Lower lobe of right lung (tissue), 2 donors: ENCODE measurements around the gene TUBA1B. TPM values are rescaled to one million over a fixed set of nuclear protein-coding genes. Genes with fewer than 3 reads are reported as not detected.
A peak's percentile ranks its signal among the peaks of the same experiment; 100 is the strongest.

ENCODE experiments used
- ATAC-seq, 2 donors: fragments of 200-7000 bp; cut with Tn5 transposase; one replicate each; pipeline ENCODE4 v1.9.1; 2020 to 2022; ENCODE audit warnings: mild to moderate bottlenecking in 2 of 2, moderate library complexity in 2 of 2
- DNase-seq: peaks from one replicate; pipeline ENCODE4 v3.0.0-alpha.2; 2020
- H3K27ac ChIP-seq: fragments of 200-600 bp; one replicate; pipeline ENCODE4 v1.8.0; 2022
- H3K27me3 ChIP-seq: fragments of 200-600 bp; one replicate; pipeline ENCODE4 v1.8.0; 2022; ENCODE audit warnings: low read depth
- H3K36me3 ChIP-seq: fragments of 200-600 bp; one replicate; pipeline ENCODE4 v1.8.0; 2022; ENCODE audit warnings: mild to moderate bottlenecking
- H3K4me1 ChIP-seq: fragments of 200-600 bp; one replicate; pipeline ENCODE4 v1.8.0; 2022
- H3K4me3 ChIP-seq: fragments of 200-600 bp; one replicate; pipeline ENCODE4 v1.8.0; 2022; ENCODE audit warnings: mild to moderate bottlenecking
- H3K9me3 ChIP-seq: fragments of 200-600 bp; one replicate; pipeline ENCODE4 v1.8.0; 2022
- intact Hi-C: fragments of 100-400 bp; cut with DNase I; formaldehyde crosslinking; loops from one replicate; pipeline ENCODE4 v1.11.0; 2022
- total RNA-seq: library from RNA; stranded (reverse); fragmentation: NEBNext Ultra II Directional; extraction: Animal tissue kit (Norgen Biotek cat#: 25700); gene quantifications from one replicate; pipeline ENCODE4 v1.2.1, GENCODE V29; 2021
- TF ChIP-seq, protein P1 (sequence below): fragments of 200-600 bp; IDR thresholded peaks from one replicate; pipeline ENCODE4 v1.8.0; 2022; ENCODE audit warnings: antibody characterized with exemption, mild to moderate bottlenecking
- donor health status: DM: no; HTN: yes; CAD: no; lungs with severe emphysema.

The TUBA1B gene
- total RNA-seq, 1 donor from 2014 or later = 575 TPM

DNA sequence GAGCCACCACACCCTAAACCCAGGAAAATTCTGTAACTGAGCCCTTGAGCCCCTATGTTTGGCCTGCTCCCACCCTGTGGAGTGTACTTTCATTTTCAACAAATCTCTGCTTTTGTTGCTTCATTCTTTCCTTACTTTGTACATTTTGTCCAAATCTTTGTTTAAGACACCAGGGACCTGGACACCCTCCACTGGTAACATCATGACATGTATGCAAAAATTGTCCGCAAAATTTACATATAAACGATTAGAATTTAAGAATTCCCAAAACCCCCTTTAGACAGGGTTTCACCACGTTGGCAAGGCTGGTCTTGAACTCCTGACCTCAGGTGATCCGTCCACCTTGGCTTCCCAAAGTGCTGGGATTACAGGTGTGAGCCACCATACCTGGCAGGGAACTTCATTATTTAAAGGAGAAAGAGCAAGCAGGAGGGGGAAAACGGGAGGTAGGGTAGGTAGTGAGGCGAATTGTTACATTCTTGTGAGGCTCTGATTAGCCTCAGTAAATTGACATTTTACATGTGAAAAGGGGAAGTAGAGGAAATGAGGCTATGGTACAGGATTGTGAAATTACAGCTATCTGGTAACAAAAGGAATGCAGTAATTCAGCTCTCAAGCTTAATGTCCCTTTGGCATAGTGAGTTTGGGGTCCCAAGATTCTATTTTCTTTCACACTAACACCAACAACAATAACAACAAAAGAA lies 30.0 kb upstream of the TUBA1B start:
- intact Hi-C loops = no loop called here
- peak in 1 of 2 donors; percentile 26 for ATAC-seq
- Histone ChIP-seq H3K9me3 (no peaks in the 10 kb centered on the region), H3K27me3 (no peaks in the 10 kb centered on the region), H3K27ac (no peak overlapping the region), H3K36me3 (no peaks in the 10 kb centered on the region), H3K4me1 (no peaks in the 10 kb centered on the region), H3K4me3 (no peak overlapping the region)
- TF ChIP-seq, protein P1, sequence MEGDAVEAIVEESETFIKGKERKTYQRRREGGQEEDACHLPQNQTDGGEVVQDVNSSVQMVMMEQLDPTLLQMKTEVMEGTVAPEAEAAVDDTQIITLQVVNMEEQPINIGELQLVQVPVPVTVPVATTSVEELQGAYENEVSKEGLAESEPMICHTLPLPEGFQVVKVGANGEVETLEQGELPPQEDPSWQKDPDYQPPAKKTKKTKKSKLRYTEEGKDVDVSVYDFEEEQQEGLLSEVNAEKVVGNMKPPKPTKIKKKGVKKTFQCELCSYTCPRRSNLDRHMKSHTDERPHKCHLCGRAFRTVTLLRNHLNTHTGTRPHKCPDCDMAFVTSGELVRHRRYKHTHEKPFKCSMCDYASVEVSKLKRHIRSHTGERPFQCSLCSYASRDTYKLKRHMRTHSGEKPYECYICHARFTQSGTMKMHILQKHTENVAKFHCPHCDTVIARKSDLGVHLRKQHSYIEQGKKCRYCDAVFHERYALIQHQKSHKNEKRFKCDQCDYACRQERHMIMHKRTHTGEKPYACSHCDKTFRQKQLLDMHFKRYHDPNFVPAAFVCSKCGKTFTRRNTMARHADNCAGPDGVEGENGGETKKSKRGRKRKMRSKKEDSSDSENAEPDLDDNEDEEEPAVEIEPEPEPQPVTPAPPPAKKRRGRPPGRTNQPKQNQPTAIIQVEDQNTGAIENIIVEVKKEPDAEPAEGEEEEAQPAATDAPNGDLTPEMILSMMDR = no peak
- no peak for DNase-seq

DNA sequence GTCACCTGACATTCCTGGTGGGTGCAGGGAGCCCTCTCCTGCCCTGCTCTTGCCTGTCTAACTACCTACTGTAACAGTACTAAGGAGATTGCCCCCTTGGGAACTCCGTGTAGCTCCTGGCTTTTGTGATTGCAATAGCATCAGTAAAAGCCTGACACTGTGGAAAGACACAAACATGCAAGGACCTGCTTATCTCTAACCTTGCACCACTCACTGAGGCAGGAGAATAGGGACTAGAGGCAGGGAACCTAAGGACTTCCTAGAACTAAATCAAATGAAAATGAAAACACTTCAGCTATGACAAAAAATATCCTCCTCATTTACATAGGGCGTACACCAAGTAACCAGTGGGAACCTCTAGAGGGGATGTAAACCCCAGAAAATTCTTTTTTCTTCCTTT lies 29.2 kb upstream of the TUBA1B start:
- no peak for DNase-seq
- no peak for ATAC-seq
- intact Hi-C loops = no loop called here
- Histone ChIP-seq H3K9me3 (no peaks in the 10 kb centered on the region), H3K27me3 (no peaks in the 10 kb centered on the region), H3K4me3 (no peak overlapping the region), H3K4me1 (no peaks in the 10 kb centered on the region), H3K27ac (no peak overlapping the region), H3K36me3 (no peaks in the 10 kb centered on the region)
- TF ChIP-seq, protein P1 = no peak

DNA sequence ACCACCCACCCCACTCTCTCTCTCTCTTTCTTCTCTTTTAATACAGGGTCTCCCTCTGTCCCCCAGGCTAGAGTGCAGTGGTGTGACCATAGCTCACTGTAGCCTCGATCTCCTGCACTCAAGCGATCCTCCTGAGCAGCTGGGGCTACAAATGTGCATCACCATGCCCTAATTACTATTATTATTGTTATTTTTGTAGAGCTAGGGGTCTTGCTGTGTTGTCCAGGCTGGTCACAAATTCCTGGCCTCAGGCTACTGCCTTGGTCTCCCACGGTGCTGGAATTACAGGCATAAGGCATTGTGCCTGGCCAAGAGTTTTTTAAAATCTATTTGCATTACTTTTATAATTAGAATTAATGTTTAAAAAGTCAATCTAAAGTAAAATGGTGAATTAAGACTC lies 23.0 kb upstream of the TUBA1B start:
- Histone ChIP-seq H3K4me3 (no peak overlapping the region), H3K36me3 (no peaks in the 10 kb centered on the region), H3K27ac (no peak overlapping the region), H3K4me1 (no peaks in the 10 kb centered on the region), H3K9me3 (no peaks in the 10 kb centered on the region), H3K27me3 (no peaks in the 10 kb centered on the region)
- TF ChIP-seq, protein P1 = no peak
- intact Hi-C loops = no loop called here
- DNase-seq = no peak
- no peak for ATAC-seq

DNA sequence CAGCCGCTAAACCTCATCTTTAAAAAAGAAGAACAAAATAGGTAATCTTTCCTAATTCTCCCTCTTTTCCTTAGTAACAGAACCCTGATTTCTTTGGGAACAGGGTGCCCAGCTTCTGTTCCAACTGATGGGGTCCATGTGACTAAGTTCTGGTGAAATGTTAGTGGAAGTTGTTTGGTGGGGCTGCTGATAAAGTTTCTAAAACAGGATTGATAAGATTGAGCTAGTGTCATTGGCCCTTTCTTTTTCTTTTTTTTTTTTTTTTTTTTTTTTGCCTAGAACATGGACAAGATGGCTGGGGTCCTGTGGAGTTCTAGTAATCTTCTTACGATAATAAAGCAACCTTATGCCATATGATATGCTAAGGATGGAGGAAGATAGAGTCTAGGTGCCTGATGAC lies 16.2 kb upstream of the TUBA1B start:
- Histone ChIP-seq H3K4me3 (no peak overlapping the region), H3K4me1 (no peaks in the 10 kb centered on the region), H3K27me3 (no peaks in the 10 kb centered on the region), H3K9me3 (no peaks in the 10 kb centered on the region), H3K36me3 (no peaks in the 10 kb centered on the region), H3K27ac (no peak overlapping the region)
- TF ChIP-seq, protein P1 = no peak
- ATAC-seq (no peak), DNase-seq (no peak)
- intact Hi-C loops = no loop called here

DNA sequence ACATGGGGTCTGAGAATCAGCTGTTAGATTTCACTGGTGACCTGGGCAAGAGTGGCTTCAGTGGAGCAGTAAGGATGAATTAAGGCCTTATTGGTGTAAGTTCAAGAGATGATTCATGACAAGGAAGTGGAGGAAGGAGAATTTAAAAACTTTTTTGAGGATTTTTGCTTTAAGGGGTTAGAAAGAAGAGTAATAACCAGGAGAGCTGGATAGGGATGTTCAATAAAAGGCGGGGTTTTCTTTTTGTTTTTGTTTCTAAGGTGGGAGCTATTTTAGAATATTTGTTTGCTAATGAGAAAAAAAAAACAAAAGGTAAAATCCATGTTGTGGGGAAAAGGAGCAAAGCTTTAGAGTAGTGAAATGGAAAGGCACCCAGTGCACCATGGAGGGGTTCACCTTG lies 15.2 kb upstream of the TUBA1B start:
- Histone ChIP-seq H3K4me1 (no peaks in the 10 kb centered on the region), H3K9me3 (no peaks in the 10 kb centered on the region), H3K4me3 (no peak overlapping the region), H3K27ac (no peak overlapping the region), H3K27me3 (no peaks in the 10 kb centered on the region), H3K36me3 (no peaks in the 10 kb centered on the region)
- TF ChIP-seq, protein P1 = no peak
- ATAC-seq = no peak
- no peak for DNase-seq
- intact Hi-C loops = no loop called here
